GM12878 (cell line): Measurements from ENCODE around the gene SLC25A46. TPM values are rescaled to one million over a fixed set of nuclear protein-coding genes. Genes with fewer than 3 reads are reported as not detected.

Experiments
- ATAC-seq: fragments of 200-7000 bp; cut with Tn5 transposase; 3 replicates; pipeline ENCODE4 v1.9.1; 2020; ENCODE audit warnings: mild to moderate bottlenecking, moderate library complexity
- BruUV-seq: library from RNA; stranded (reverse); fragments of 400-500 nt; replicated peaks from 2 replicates; lab custom pipeline; 2021; lab: Mats Ljungman, UMichigan
- CTCF ChIA-PET: fragments of 300-600 bp; sonication (Branson Sonifier 250); formaldehyde crosslinking; extraction: SDS; loops from one replicate; lab custom pipeline; 2021; ENCODE audit warnings: inconsistent platforms; lab: Yijun Ruan, JAX
- POLR2A ChIA-PET: fragments of 350-600 bp; formaldehyde crosslinking; extraction: SDS; loops from one replicate; lab custom pipeline; 2021; ENCODE audit warnings: inconsistent platforms; lab: Charles Lee
- RAD21 ChIA-PET: fragments of 300-600 bp; sonication (Branson Sonifier 250); formaldehyde crosslinking; loops from one replicate; lab custom pipeline; 2023; ENCODE audit warnings: antibody characterized with exemption; ENCODE audit not compliant: unreplicated experiment; lab: Charles Lee
- SMC1A ChIA-PET: fragments of 300-600 bp; sonication (Branson Sonifier 250); formaldehyde crosslinking; loops from one replicate; lab custom pipeline; 2023; ENCODE audit not compliant: unreplicated experiment, uncharacterized antibody; lab: Charles Lee
- DNase-seq: peaks from one replicate; pipeline ENCODE4 v3.0.0-alpha.2; 2011; ENCODE audit warnings: low read depth, low spot score
- FAIRE-seq: peaks from 3 replicates; lab custom pipeline; 2011; peaks lifted over from hg19 to GRCh38; lab: Jason Lieb, UNC
- H2AFZ ChIP-seq: 2 replicates; pipeline ENCODE4 v1.6.0; 2011; ENCODE audit warnings: low read depth, low read length, control low read depth; ENCODE audit not compliant: control insufficient read depth
- H3K27ac ChIP-seq: 2 replicates; pipeline ENCODE4 v1.5.1; 2011; ENCODE audit warnings: control low read depth; ENCODE audit not compliant: control insufficient read depth, insufficient read depth
- H3K27me3 ChIP-seq, 2 experiments: replicated peaks in 1 of 2; 2 replicates each; pipeline versions ENCODE4 v1.6.0 to v1.6.1; 2011; ENCODE audit warnings: low read length in 1 of 2; ENCODE audit not compliant: control insufficient read depth in 2 of 2, insufficient read depth in 2 of 2
- H3K36me3 ChIP-seq, 2 experiments: 2 replicates each; pipeline ENCODE4 v1.5.1; 2011; ENCODE audit warnings: low read length in 1 of 2; ENCODE audit not compliant: control insufficient read depth in 2 of 2, insufficient read depth in 2 of 2
- H3K4me1 ChIP-seq: 2 replicates; pipeline ENCODE4 v1.6.1; 2011; ENCODE audit warnings: mild to moderate bottlenecking, low read length, moderate library complexity, mixed read lengths; ENCODE audit not compliant: control insufficient read depth, insufficient read depth
- H3K4me2 ChIP-seq: 2 replicates; pipeline ENCODE4 v1.6.0; 2011; ENCODE audit warnings: control low read depth; ENCODE audit not compliant: control insufficient read depth, insufficient read depth
- H3K4me3 ChIP-seq: fragments of 200-600 bp; sonication (generic); 2 replicates; pipeline ENCODE4 v1.5.1; 2016
- H3K79me2 ChIP-seq: 2 replicates; pipeline ENCODE4 v1.6.0; 2011; ENCODE audit warnings: low read length; ENCODE audit not compliant: control insufficient read depth, insufficient read depth
- H3K9ac ChIP-seq: 2 replicates; pipeline ENCODE4 v1.8.0; 2011; ENCODE audit warnings: low read length, control low read depth, mixed read lengths; ENCODE audit not compliant: control insufficient read depth, insufficient read depth
- H3K9me3 ChIP-seq: replicated peaks from 3 replicates; pipeline ENCODE4 v1.5.1; 2011; ENCODE audit warnings: mild to moderate bottlenecking, low read length; ENCODE audit not compliant: control insufficient read depth, insufficient read depth
- H4K20me1 ChIP-seq: 2 replicates; pipeline ENCODE4 v1.6.0; 2011; ENCODE audit not compliant: control insufficient read depth, insufficient read depth
- EGR1 ChIP-seq, 2 experiments: IDR thresholded peaks; 1 replicate in 1 of 2; 2 replicates in 1 of 2; pipeline ENCODE4 v1.6.1; 2011 to 2012; ENCODE audit warnings: low read depth in 2 of 2, low read length in 2 of 2, borderline replicate concordance in 1 of 2, mild to moderate bottlenecking in 1 of 2, moderate library complexity in 1 of 2
- IRF3 ChIP-seq: fragments of 450-650 bp; IDR thresholded peaks from 2 replicates; pipeline ENCODE4 v1.6.1; 2014; ENCODE audit warnings: mild to moderate bottlenecking
- MYB ChIP-seq: fragments of 150-350 bp; IDR thresholded peaks from 2 replicates; pipeline ENCODE4 v1.6.1; 2014; ENCODE audit warnings: mild to moderate bottlenecking, low read depth, low read length, borderline replicate concordance
- PML ChIP-seq: IDR thresholded peaks from 2 replicates; pipeline ENCODE4 v1.6.1; 2012; ENCODE audit warnings: low read length, inconsistent platforms
- REST ChIP-seq: IDR thresholded peaks from 2 replicates; pipeline ENCODE4 v1.6.1; 2012; ENCODE audit warnings: mild to moderate bottlenecking, low read depth, low read length
- SMC3 ChIP-seq: IDR thresholded peaks from 2 replicates; pipeline ENCODE4 v1.6.1; 2011; ENCODE audit warnings: low read length, improper control_type of control experiment, borderline replicate concordance
- SREBF1 ChIP-seq: IDR thresholded peaks from 2 replicates; pipeline ENCODE4 v1.6.1; 2012; ENCODE audit warnings: mild to moderate bottlenecking, low read length
- STAT1 ChIP-seq: fragments of 450-650 bp; conservative IDR thresholded peaks from 2 replicates; pipeline ENCODE4 v1.6.1; 2014; ENCODE audit warnings: antibody characterized with exemption, mild to moderate bottlenecking
- STAT3 ChIP-seq: IDR thresholded peaks from 2 replicates; pipeline ENCODE4 v1.6.1; 2011; ENCODE audit warnings: low read depth, low read length, improper control_type of control experiment
- TAF1 ChIP-seq: IDR thresholded peaks from 2 replicates; pipeline ENCODE4 v1.6.1; 2011; ENCODE audit warnings: mild to moderate bottlenecking, low read depth, low read length, borderline replicate concordance
- ZNF217 ChIP-seq: fragments of 450-650 bp; IDR thresholded peaks from 2 replicates; pipeline ENCODE4 v1.6.1; 2017; ENCODE audit warnings: antibody characterized with exemption, mild to moderate bottlenecking
- ZNF687 ChIP-seq: fragments of 450-650 bp; IDR thresholded peaks from 2 replicates; pipeline ENCODE4 v1.6.1; 2017; ENCODE audit warnings: mild to moderate bottlenecking, moderate library complexity
- WGBS: methylation state at CpG from one replicate; pipeline ENCODE4 v1.1.6; 2016; ENCODE audit warnings: low lambda C conversion rate; ENCODE audit not compliant: insufficient replicate concordance, insufficient coverage; ENCODE audit errors: missing lambda C conversion rate; 5-methylcytosine and 5-hydroxymethylcytosine counted together
- in situ Hi-C: fragments of 300-500 bp; cut with MboI; formaldehyde crosslinking; loops from 9 replicates; pipeline ENCODE4 v1.14.3; 2018; ENCODE audit warnings: mixed read lengths
- intact Hi-C: fragments of 100-400 bp; cut with micrococcal nuclease; formaldehyde crosslinking; loops from one replicate; pipeline ENCODE4 v1.14.2; 2022; ENCODE audit not compliant: unreplicated experiment
- polyA plus RNA-seq, 11 experiments: library from polyadenylated mRNA; depleted of rRNA in 4 of 11; unstranded in 6 of 11; stranded (reverse) in 5 of 11; fragments of >200 nt; fragmentation: Nextera tagmentation in 4 of 11; fragmentation: Illumina TruSeq in 1 of 11; extraction: Ambion mirVana in 4 of 11; extraction: Trizol in 1 of 11; gene quantifications; 1 replicate in 1 of 11; 2 replicates in 10 of 11; pipeline versions ENCODE4 v1.2.1 to v1.2.3, GENCODE V29; 2011 to 2016; ENCODE audit warnings: inconsistent platforms in 2 of 11, missing spikeins in 2 of 11, low read depth in 1 of 11
- total RNA-seq, 4 experiments: library from RNA; depleted of rRNA in 3 of 4; stranded (reverse); fragments of >200 nt in 3 of 4; fragmentation: Illumina TruSeq in 1 of 4; extraction: Trizol in 1 of 4; gene quantifications; 2 replicates each; pipeline versions ENCODE4 v1.2.1 to v1.2.3, GENCODE V29; 2013 to 2021

SLC25A46 gene
- total and polyA plus RNA-seq, 10 of the 15 experiments (the other 5 are each of a cell fraction or from before 2014, with no cell fraction given) = 18.0 to 89.6 (median 68.2) TPM

GRCh38 chr5:110802998-110803397 lies 64.2 kb downstream of the SLC25A46 start (continued):
- TF ChIP-seq REST (no peak), PML (no peak), TAF1 (no peak), IRF3 (no peak), STAT1 (no peak), ZNF217 (no peak)

- in situ Hi-C loops = no loop called here
- Histone ChIP-seq H3K79me2 (no peaks in the 10 kb centered on the region), H3K27ac (no peak overlapping the region), H3K9me3 (no peaks in the 10 kb centered on the region; the same call in 2 of the 3 replicates), H3K27me3 (no peaks in the 10 kb centered on the region), H3K4me1 (no peaks in the 10 kb centered on the region), H3K4me2 (no peak overlapping the region), H2AFZ (no peak overlapping the region), H3K36me3 (no peaks in the 10 kb centered on the region), H4K20me1 (no peaks in the 10 kb centered on the region), H3K4me3 (no peak overlapping the region), H3K9ac (no peak overlapping the region)
- 0% methylated on average over 1 of the region's 1 CpG for WGBS
- intact Hi-C loops = no loop called here
- POLR2A ChIA-PET = no interaction called here
- CTCF ChIA-PET = no interaction called here
- RAD21 ChIA-PET = no interaction called here
- no peak for FAIRE-seq
- SMC1A ChIA-PET = no interaction called here
- DNase-seq = no peak
- BruUV-seq = no TSS peak
- ATAC-seq = no peak
- no peak for TF ChIP-seq SREBF1
- TF ChIP-seq ZNF687 = no peak
- TF ChIP-seq EGR1 (IDR thresholded peaks at IDR 0.05; ENCODE audit: borderline replicate concordance in 1 of 2, low read depth in 2 of 2, low read length in 2 of 2) = no peak
- TF ChIP-seq MYB = no peak
- no peak for TF ChIP-seq STAT3
- TF ChIP-seq SMC3 = no peak
Measured at GRCh38 chr5:110803467-110804326, 64.9 kb downstream of the SLC25A46 start.
